HEK293 (cell line): ENCODE results near the gene FER1L5.

ENCODE experiments used
- CTCF ChIA-PET: fragments of 350-600 bp; formaldehyde crosslinking; extraction: SDS; loops from one replicate; lab custom pipeline; 2021; ENCODE audit warnings: antibody characterized with exemption; lab: Yijun Ruan, JAX
- POLR2A ChIA-PET: fragments of 300-600 bp; formaldehyde crosslinking; extraction: SDS; loops from one replicate; lab custom pipeline; 2020; ENCODE audit warnings: antibody characterized with exemption, inconsistent platforms; lab: Yijun Ruan, JAX
- H3K27ac ChIP-seq: fragments of 200-500 bp; sonication (Bioruptor generic); 2 replicates; pipeline ENCODE4 v1.5.1; 2014; ENCODE audit warnings: low read depth, low read length, control low read depth, inconsistent platforms; ENCODE audit errors: extremely low read depth
- H3K36me3 ChIP-seq, 2 experiments: fragments of 200-500 bp in 1 of 2; sonication (Bioruptor generic) in 1 of 2; 1 replicate in 1 of 2; 2 replicates in 1 of 2; pipeline ENCODE4 v1.5.1; 2014 to 2017; ENCODE audit warnings: inconsistent platforms in 2 of 2, low read length in 2 of 2; ENCODE audit not compliant: control insufficient read depth in 2 of 2, insufficient read depth in 1 of 2
- H3K4me1 ChIP-seq: fragments of 200-500 bp; sonication (Bioruptor generic); 2 replicates; pipeline ENCODE4 v1.5.1; 2014; ENCODE audit warnings: mild to moderate bottlenecking, low read length, inconsistent platforms; ENCODE audit not compliant: control insufficient read depth, insufficient read depth
- H3K4me3 ChIP-seq: 2 replicates; pipeline ENCODE4 v1.5.1; 2011; ENCODE audit warnings: low read depth, mild to moderate bottlenecking, control low read depth, low read length, moderate library complexity
- H3K9me3 ChIP-seq: fragments of 200-500 bp; sonication (Bioruptor generic); 2 replicates; pipeline ENCODE4 v1.5.1; 2014; ENCODE audit warnings: low read depth, low read length, inconsistent platforms; ENCODE audit not compliant: control insufficient read depth, insufficient read depth
- GLIS1 ChIP-seq: fragments of 450-650 bp; formaldehyde crosslinking; IDR thresholded peaks from 2 replicates; pipeline ENCODE4 v1.5.1; 2016; ENCODE audit warnings: missing biosample characterization, missing genetic modification characterization
- PBX3 ChIP-seq: sonication (generic); formaldehyde crosslinking; IDR thresholded peaks from 2 replicates; pipeline ENCODE4 v1.8.1; 2022; ENCODE audit warnings: mild to moderate bottlenecking, moderate library complexity, missing genetic modification reagents
- PRDM1 ChIP-seq: fragments of 450-650 bp; formaldehyde crosslinking; IDR thresholded peaks from 2 replicates; pipeline ENCODE4; 2016; ENCODE audit warnings: missing biosample characterization, missing genetic modification characterization
- SCRT1 ChIP-seq: fragments of 450-650 bp; formaldehyde crosslinking; IDR thresholded peaks from 2 replicates; pipeline ENCODE4 v1.5.1; 2016; ENCODE audit warnings: missing biosample characterization, missing genetic modification characterization, borderline replicate concordance
- SCRT2 ChIP-seq: fragments of 450-650 bp; formaldehyde crosslinking; IDR thresholded peaks from 2 replicates; pipeline ENCODE4 v1.5.1; 2016; ENCODE audit warnings: missing biosample characterization, missing genetic modification characterization
- SETDB1 ChIP-seq: IDR thresholded peaks from one replicate; pipeline ENCODE4 v1.6.1; 2017; ENCODE audit warnings: mild to moderate bottlenecking, low read length, moderate library complexity, mixed read lengths; ENCODE audit not compliant: insufficient read length
- ZBTB1 ChIP-seq: fragments of 450-650 bp; formaldehyde crosslinking; IDR thresholded peaks from 2 replicates; pipeline ENCODE4 v1.5.1; 2016; ENCODE audit warnings: missing biosample characterization, missing genetic modification characterization
- ZBTB10 ChIP-seq: fragments of 450-650 bp; formaldehyde crosslinking; IDR thresholded peaks from 2 replicates; pipeline ENCODE4 v1.5.1; 2016; ENCODE audit warnings: missing biosample characterization, missing genetic modification characterization
- ZFP69B ChIP-seq: fragments of 450-650 bp; formaldehyde crosslinking; IDR thresholded peaks from 2 replicates; pipeline ENCODE4 v1.5.1; 2016; ENCODE audit warnings: missing biosample characterization, missing genetic modification characterization
- ZNF10 ChIP-seq: fragments of 450-650 bp; formaldehyde crosslinking; IDR thresholded peaks from 2 replicates; pipeline ENCODE4 v1.5.1; 2017; ENCODE audit warnings: missing biosample characterization, missing genetic modification characterization
- ZNF140 ChIP-seq: fragments of 450-650 bp; formaldehyde crosslinking; IDR thresholded peaks from 2 replicates; pipeline ENCODE4 v1.5.1; 2016; ENCODE audit warnings: missing biosample characterization, missing genetic modification characterization
- ZNF146 ChIP-seq: fragments of 450-650 bp; formaldehyde crosslinking; IDR thresholded peaks from 2 replicates; pipeline ENCODE4 v1.5.1; 2016; ENCODE audit warnings: missing biosample characterization, missing genetic modification characterization
- ZNF155 ChIP-seq: fragments of 450-650 bp; formaldehyde crosslinking; IDR thresholded peaks from 2 replicates; pipeline ENCODE4 v1.5.1; 2016; ENCODE audit warnings: missing biosample characterization, missing genetic modification characterization
- ZNF169 ChIP-seq: fragments of 450-650 bp; formaldehyde crosslinking; IDR thresholded peaks from 2 replicates; pipeline ENCODE4 v1.5.1; 2016; ENCODE audit warnings: missing biosample characterization, missing genetic modification characterization
- ZNF175 ChIP-seq: fragments of 450-650 bp; formaldehyde crosslinking; IDR thresholded peaks from 2 replicates; pipeline ENCODE4 v1.5.1; 2016; ENCODE audit warnings: missing biosample characterization, missing genetic modification characterization
- ZNF292 ChIP-seq: fragments of 450-650 bp; formaldehyde crosslinking; IDR thresholded peaks from 2 replicates; pipeline ENCODE4 v1.5.1; 2016; ENCODE audit warnings: low read depth, missing biosample characterization, missing genetic modification characterization, borderline replicate concordance
- ZNF302 ChIP-seq: fragments of 450-650 bp; formaldehyde crosslinking; IDR thresholded peaks from 2 replicates; pipeline ENCODE4 v1.5.1; 2016; ENCODE audit warnings: missing biosample characterization, missing genetic modification characterization, low read depth
- ZNF366 ChIP-seq: fragments of 450-650 bp; formaldehyde crosslinking; conservative IDR thresholded peaks from 2 replicates; pipeline ENCODE4 v1.5.1; 2016; ENCODE audit warnings: missing biosample characterization, missing genetic modification characterization
- ZNF391 ChIP-seq: fragments of 450-650 bp; formaldehyde crosslinking; IDR thresholded peaks from 2 replicates; pipeline ENCODE4 v1.5.1; 2016; ENCODE audit warnings: low read depth, missing biosample characterization, missing genetic modification characterization, borderline replicate concordance
- ZNF521 ChIP-seq: fragments of 450-650 bp; formaldehyde crosslinking; IDR thresholded peaks from 2 replicates; pipeline ENCODE4 v1.5.1; 2017; ENCODE audit warnings: missing biosample characterization, mild to moderate bottlenecking, missing genetic modification characterization
- ZNF544 ChIP-seq: fragments of 450-650 bp; formaldehyde crosslinking; IDR thresholded peaks from 2 replicates; pipeline ENCODE4 v1.5.0; 2017; ENCODE audit warnings: missing biosample characterization, missing genetic modification characterization
- ZNF555 ChIP-seq: fragments of 450-650 bp; formaldehyde crosslinking; conservative IDR thresholded peaks from 2 replicates; pipeline ENCODE4 v1.5.1; 2017; ENCODE audit warnings: missing biosample characterization, mild to moderate bottlenecking, missing genetic modification characterization, inconsistent platforms
- ZNF558 ChIP-seq: fragments of 450-650 bp; formaldehyde crosslinking; IDR thresholded peaks from 2 replicates; pipeline ENCODE4 v1.5.1; 2016; ENCODE audit warnings: missing biosample characterization, missing genetic modification characterization
- ZNF580 ChIP-seq: fragments of 450-650 bp; formaldehyde crosslinking; IDR thresholded peaks from 2 replicates; pipeline ENCODE4 v1.5.1; 2016; ENCODE audit warnings: missing biosample characterization, missing genetic modification characterization
- ZNF660 ChIP-seq: fragments of 450-650 bp; IDR thresholded peaks from 2 replicates; pipeline ENCODE4 v1.5.1; 2018; ENCODE audit warnings: missing biosample characterization, mild to moderate bottlenecking, missing genetic modification characterization
- ZNF664 ChIP-seq: fragments of 450-650 bp; formaldehyde crosslinking; IDR thresholded peaks from 2 replicates; pipeline ENCODE4 v1.5.1; 2016; ENCODE audit warnings: missing biosample characterization, missing genetic modification characterization
- ZNF701 ChIP-seq: fragments of 450-650 bp; formaldehyde crosslinking; IDR thresholded peaks from 2 replicates; pipeline ENCODE4 v1.5.1; 2016; ENCODE audit warnings: missing biosample characterization, missing genetic modification characterization
- ZNF76 ChIP-seq: fragments of 450-650 bp; formaldehyde crosslinking; IDR thresholded peaks from 2 replicates; pipeline ENCODE4; 2016; ENCODE audit warnings: low read depth, missing biosample characterization, missing genetic modification characterization, borderline replicate concordance

The FER1L5 gene

GRCh38 chr2:96663177-96663576, 20.6 kb downstream of the FER1L5 start (continued):
- no peak for TF ChIP-seq ZBTB10 (tag by site-specific recombination)

- H3K9me3 ChIP-seq, result no peaks in the 10 kb centered on the region
- no peaks in the 10 kb centered on the region for H3K4me1 ChIP-seq
- no peaks in the 10 kb centered on the region for H3K36me3 ChIP-seq
- TF ChIP-seq ZNF664, result no peak
- peak; percentile 60; the same call in 1 of the 2 replicates for TF ChIP-seq SCRT1
- TF ChIP-seq ZNF140 (tag by site-specific recombination), result no peak
- TF ChIP-seq ZNF292 (tag by site-specific recombination), result no peak
- TF ChIP-seq ZNF76, result no peak
- no peak for TF ChIP-seq ZNF169 (tag by site-specific recombination)
- TF ChIP-seq ZNF391 (tag by site-specific recombination), result no peak
- TF ChIP-seq ZNF175, result no peak
- no peak for TF ChIP-seq ZNF555 (tag by site-specific recombination)
- TF ChIP-seq ZNF10, result no peak
- TF ChIP-seq PRDM1 (tag by site-specific recombination), result no peak
- no peak for TF ChIP-seq ZNF544 (tag by site-specific recombination)
- TF ChIP-seq ZNF660, result no peak
- TF ChIP-seq SCRT2, result peak; percentile 83
- peak; percentile 41; the same call in 1 of the 2 replicates for TF ChIP-seq ZNF366
- TF ChIP-seq PBX3 (CRISPR knock-in tag), result no peak
- no peak for TF ChIP-seq ZNF521 (tag by site-specific recombination)
- no peak for TF ChIP-seq ZNF155 (tag by site-specific recombination)
- TF ChIP-seq ZNF701 (tag by site-specific recombination), result no peak
- TF ChIP-seq ZBTB1 (tag by site-specific recombination), result no peak
- no peak overlapping the region for H3K27ac ChIP-seq
- ChIA-PET POLR2A (no interaction called here), CTCF (no interaction called here)
- H3K4me3 ChIP-seq, result no peak overlapping the region
Observed at GRCh38 chr2:96663829-96664228, 21.3 kb downstream of the FER1L5 start.

GRCh38 chr2:96664366-96664925, 21.9 kb downstream of the FER1L5 start:
- H3K4me1 ChIP-seq, result no peaks in the 10 kb centered on the region
- no peaks in the 10 kb centered on the region for H3K9me3 ChIP-seq
- no peak overlapping the region for H3K27ac ChIP-seq
- CTCF ChIA-PET, result interaction anchor here (0.6 kb wide), 1 partner anchor 135 kb away, joined by 3 read pairs; no protein-coding TSS in a partner anchor
- POLR2A ChIA-PET, result interaction anchor here (1.0 to 1.4 kb wide), 2 partner anchors 27 to 77 kb away, joined by 4 to 7 read pairs; partner anchors contain the start of gene KANSL3
- H3K4me3 ChIP-seq, result no peak overlapping the region
- H3K36me3 ChIP-seq, result no peaks in the 10 kb centered on the region
- no peak for TF ChIP-seq GLIS1 (tag by site-specific recombination)
- TF ChIP-seq SETDB1, result peak; percentile 77
- no peak for TF ChIP-seq ZNF302 (tag by site-specific recombination)
- no peak for TF ChIP-seq ZNF10
- peak; percentile 57; the same call in 1 of the 2 replicates for TF ChIP-seq ZNF580 (tag by site-specific recombination)
- peak; percentile 88 for TF ChIP-seq ZNF146 (tag by site-specific recombination)
- no peak for TF ChIP-seq ZNF558 (tag by site-specific recombination)
- no peak for TF ChIP-seq ZFP69B
